HG02678 (cell line): ENCODE measurements around the gene VEGFB.

Source experiments
- ATAC-seq: cut with Tn5 transposase; IDR thresholded peaks from one replicate; pipeline ENCODE4 v1.9.1; 2021; ENCODE audit warnings: mild to moderate bottlenecking, moderate library complexity; ENCODE audit not compliant: unreplicated experiment

VEGFB gene

GRCh38 chr11:64258946-64259532, 24.7 kb downstream of the VEGFB start:
- no peak for ATAC-seq

GRCh38 chr11:64259533-64260067, 25.2 kb downstream of the VEGFB start:
- ATAC-seq = no peak

GRCh38 chr11:64260147-64260708, 25.8 kb downstream of the VEGFB start:
- no peak for ATAC-seq

GRCh38 chr11:64261556-64262080, 27.2 kb downstream of the VEGFB start:
- ATAC-seq = no peak

GRCh38 chr11:64262271-64263002, 28.1 kb downstream of the VEGFB start:
- ATAC-seq = no peak

GRCh38 chr11:64263021-64263946, 28.9 kb downstream of the VEGFB start:
- ATAC-seq = no peak

GRCh38 chr11:64263947-64264317, 29.5 kb downstream of the VEGFB start:
- no peak for ATAC-seq

- no peak for ATAC-seq
Measured at GRCh38 chr11:64264371-64264852, 30.0 kb downstream of the VEGFB start.

GRCh38 chr11:64265176-64266160, 31.1 kb downstream of the VEGFB start:
- no peak for ATAC-seq

GRCh38 chr11:64266339-64266738, 32.0 kb downstream of the VEGFB start:
- no peak for ATAC-seq

- no peak for ATAC-seq
Measured at GRCh38 chr11:64267207-64267945, 33.0 kb downstream of the VEGFB start.

- ATAC-seq = no peak
Measured at GRCh38 chr11:64268025-64268892, 33.9 kb downstream of the VEGFB start.

GRCh38 chr11:64268893-64269539, 34.6 kb downstream of the VEGFB start:
- ATAC-seq = peak; percentile 6

- peak; percentile 73 for ATAC-seq
Measured at GRCh38 chr11:64269540-64270220, 35.3 kb downstream of the VEGFB start.

GRCh38 chr11:64275031-64275800, 40.8 kb downstream of the VEGFB start:
- no peak for ATAC-seq

GRCh38 chr11:64275841-64276240, 41.5 kb downstream of the VEGFB start:
- ATAC-seq = no peak
